Fibroblast of skin of left biceps (primary cell): Measurements from ENCODE around the gene NELL2.
"Not testable (repeated sequence)": the region's sequence is repeated elsewhere in the genome, so short reads cannot be mapped to it uniquely, and the experiment has no call there.

Experiments used
- DNase-seq, 2 experiments: peaks; one replicate each; pipeline ENCODE4 v3.0.0-alpha.2; 2013; ENCODE audit warnings: low read depth in 2 of 2

Gene NELL2

GRCh38 chr12:44875954-44876543, at the start of gene NELL2:
NELL2 (minus strand) TSS chr12:44876315; CDS start chr12:44875869, 446 bp downstream.
- no peak for DNase-seq

GRCh38 chr12:44921736-44922135, 45.6 kb upstream of the NELL2 start:
- no peak for DNase-seq

- no peak for DNase-seq
Measured at GRCh38 chr12:44917141-44917540, 41.0 kb upstream of the NELL2 start.

- no peak for DNase-seq
Measured at GRCh38 chr12:44915958-44916357, 39.8 kb upstream of the NELL2 start.

GRCh38 chr12:44904321-44904720, 28.2 kb upstream of the NELL2 start:
- no peak for DNase-seq

GRCh38 chr12:44898108-44898507, 22.0 kb upstream of the NELL2 start:
- DNase-seq: not testable (repeated sequence)

GRCh38 chr12:44889926-44890325, 13.8 kb upstream of the NELL2 start:
- DNase-seq: no peak

GRCh38 chr12:44889162-44889561, 13.0 kb upstream of the NELL2 start:
- DNase-seq: no peak

- DNase-seq: no peak
Measured at GRCh38 chr12:44885902-44886301, 9.8 kb upstream of the NELL2 start.

- no peak for DNase-seq
Measured at GRCh38 chr12:44881197-44881596, 5.1 kb upstream of the NELL2 start.

GRCh38 chr12:44876544-44877410, 662 bp upstream of the NELL2 start:
- DNase-seq: no peak

- DNase-seq: no peak
Measured at GRCh38 chr12:44875417-44875953, 630 bp downstream of the NELL2 start.

- no peak for DNase-seq
Measured at GRCh38 chr12:44874981-44875416, 1.1 kb downstream of the NELL2 start.

GRCh38 chr12:44873898-44874297, 2.2 kb downstream of the NELL2 start:
- no peak for DNase-seq

- DNase-seq: no peak
Measured at GRCh38 chr12:44869503-44869902, 6.6 kb downstream of the NELL2 start.

GRCh38 chr12:44863867-44864266, 12.2 kb downstream of the NELL2 start:
- DNase-seq: no peak

- DNase-seq: no peak
Measured at GRCh38 chr12:44859998-44860689, 16.0 kb downstream of the NELL2 start.

GRCh38 chr12:44858226-44858855, 17.8 kb downstream of the NELL2 start:
- no peak for DNase-seq

GRCh38 chr12:44852483-44852882, 23.6 kb downstream of the NELL2 start:
- DNase-seq: no peak

- no peak for DNase-seq
Measured at GRCh38 chr12:44851586-44851985, 24.5 kb downstream of the NELL2 start.

GRCh38 chr12:44848703-44849085, 27.4 kb downstream of the NELL2 start:
- no peak for DNase-seq
